Prostate gland (tissue), 2 donors: ENCODE results near the gene CYP26A1.

Source experiments
- POLR2AphosphoS5 ChIP-seq: sonication (generic); formaldehyde crosslinking; IDR thresholded peaks from one replicate; pipeline ENCODE4 v1.6.1; 2017; ENCODE audit warnings: antibody characterized with exemption
- TF ChIP-seq, protein P1 (sequence below), 4 experiments: fragments of 200-600 bp in 2 of 4; fragments of 450-650 bp in 2 of 4; sonication (generic) in 2 of 4; IDR thresholded peaks; 1 replicate in 3 of 4; 2 replicates in 1 of 4; pipeline ENCODE4 v1.5.1; 2016 to 2019; ENCODE audit warnings: antibody characterized with exemption in 4 of 4, mild to moderate bottlenecking in 2 of 4, moderate library complexity in 2 of 4

DNA sequence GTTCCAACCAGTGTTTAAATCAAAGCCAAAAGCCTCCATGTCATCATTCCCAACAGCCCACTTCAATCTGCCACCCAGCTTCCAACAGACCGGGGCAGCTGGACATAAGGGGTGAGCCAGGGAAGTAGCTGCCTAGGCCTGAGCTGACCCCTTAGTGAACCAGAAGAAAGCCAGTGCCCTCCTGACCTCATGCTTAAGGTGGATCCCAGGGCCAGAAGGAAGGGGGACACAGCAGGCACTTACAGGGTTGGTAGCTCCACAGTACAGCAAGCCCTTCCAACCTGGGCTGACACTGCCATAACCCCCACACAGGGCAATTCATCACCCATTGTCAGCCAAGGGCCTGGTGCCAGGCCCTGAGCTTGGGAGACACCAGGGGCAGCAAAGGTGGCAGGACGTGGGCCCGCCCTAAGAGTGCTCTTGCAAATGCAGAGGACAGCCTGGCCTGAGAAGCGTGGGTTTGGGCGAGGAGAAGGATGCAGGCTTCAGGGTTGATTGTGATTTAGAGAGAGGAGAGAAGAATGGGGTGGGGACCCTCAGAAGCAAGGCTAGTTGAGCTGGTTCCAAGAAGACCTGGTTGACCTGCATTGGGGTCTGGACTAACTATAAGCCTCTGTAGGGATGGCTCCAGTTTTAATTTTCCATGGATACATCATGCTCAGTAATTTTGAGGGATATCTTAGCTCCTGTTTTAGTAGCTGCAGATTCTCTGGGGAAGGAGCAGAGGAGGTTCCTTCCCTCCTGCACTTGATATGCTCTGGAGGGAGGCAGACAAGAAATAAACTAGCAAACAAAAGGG, 3.1 kb upstream of the CYP26A1 start:
- TF ChIP-seq POLR2AphosphoS5: no peak
- TF ChIP-seq, protein P1, sequence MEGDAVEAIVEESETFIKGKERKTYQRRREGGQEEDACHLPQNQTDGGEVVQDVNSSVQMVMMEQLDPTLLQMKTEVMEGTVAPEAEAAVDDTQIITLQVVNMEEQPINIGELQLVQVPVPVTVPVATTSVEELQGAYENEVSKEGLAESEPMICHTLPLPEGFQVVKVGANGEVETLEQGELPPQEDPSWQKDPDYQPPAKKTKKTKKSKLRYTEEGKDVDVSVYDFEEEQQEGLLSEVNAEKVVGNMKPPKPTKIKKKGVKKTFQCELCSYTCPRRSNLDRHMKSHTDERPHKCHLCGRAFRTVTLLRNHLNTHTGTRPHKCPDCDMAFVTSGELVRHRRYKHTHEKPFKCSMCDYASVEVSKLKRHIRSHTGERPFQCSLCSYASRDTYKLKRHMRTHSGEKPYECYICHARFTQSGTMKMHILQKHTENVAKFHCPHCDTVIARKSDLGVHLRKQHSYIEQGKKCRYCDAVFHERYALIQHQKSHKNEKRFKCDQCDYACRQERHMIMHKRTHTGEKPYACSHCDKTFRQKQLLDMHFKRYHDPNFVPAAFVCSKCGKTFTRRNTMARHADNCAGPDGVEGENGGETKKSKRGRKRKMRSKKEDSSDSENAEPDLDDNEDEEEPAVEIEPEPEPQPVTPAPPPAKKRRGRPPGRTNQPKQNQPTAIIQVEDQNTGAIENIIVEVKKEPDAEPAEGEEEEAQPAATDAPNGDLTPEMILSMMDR (IDR thresholded peaks at IDR 0.05): no peak
